PC-9 (cell line): ENCODE results near the gene KAZALD1.

Source experiments
- EZH2 ChIP-seq: fragments of 200-600 bp; sonication (generic); IDR thresholded peaks from 2 replicates; pipeline ENCODE4 v1.8.0; 2017; ENCODE audit warnings: antibody characterized with exemption, low read depth
- TF ChIP-seq, protein P1 (sequence below): fragments of 200-600 bp; sonication (generic); conservative IDR thresholded peaks from 2 replicates; pipeline ENCODE4 v1.6.1; 2017; ENCODE audit warnings: mixed run types, antibody characterized with exemption, mild to moderate bottlenecking, moderate library complexity

DNA sequence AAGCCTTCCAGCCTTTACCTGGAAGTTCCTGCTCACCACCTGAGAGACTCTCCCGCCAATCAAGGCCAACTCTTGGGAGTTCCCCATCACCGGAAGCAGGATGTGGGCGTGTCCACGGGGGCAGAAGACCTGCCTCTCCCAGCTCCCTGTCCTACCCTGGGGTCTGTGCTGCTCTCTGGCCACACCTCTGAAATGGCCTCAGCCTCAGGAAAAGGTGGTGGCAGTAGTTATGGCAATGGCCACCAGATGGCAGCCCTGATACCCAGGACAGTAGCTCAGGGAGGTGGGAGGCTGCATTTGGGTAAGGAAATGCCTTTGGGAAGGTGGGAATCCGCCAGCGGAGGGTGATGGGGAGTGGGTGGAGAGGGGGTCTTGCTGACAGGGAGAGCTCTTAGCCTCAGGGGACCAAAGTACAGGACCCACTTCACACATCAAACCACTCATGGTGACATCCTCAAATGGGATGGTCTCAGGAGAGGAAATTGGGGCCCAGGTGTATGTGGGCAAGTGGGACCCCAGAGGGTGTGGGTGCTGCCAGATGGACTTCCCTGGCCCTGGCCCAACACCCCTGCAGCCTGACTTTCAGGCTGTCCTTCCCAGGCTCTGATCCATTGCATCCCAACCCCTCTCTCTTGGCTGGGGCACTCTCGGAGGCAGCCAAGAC lies 33.9 kb downstream of the KAZALD1 start:
- TF ChIP-seq, protein P1, sequence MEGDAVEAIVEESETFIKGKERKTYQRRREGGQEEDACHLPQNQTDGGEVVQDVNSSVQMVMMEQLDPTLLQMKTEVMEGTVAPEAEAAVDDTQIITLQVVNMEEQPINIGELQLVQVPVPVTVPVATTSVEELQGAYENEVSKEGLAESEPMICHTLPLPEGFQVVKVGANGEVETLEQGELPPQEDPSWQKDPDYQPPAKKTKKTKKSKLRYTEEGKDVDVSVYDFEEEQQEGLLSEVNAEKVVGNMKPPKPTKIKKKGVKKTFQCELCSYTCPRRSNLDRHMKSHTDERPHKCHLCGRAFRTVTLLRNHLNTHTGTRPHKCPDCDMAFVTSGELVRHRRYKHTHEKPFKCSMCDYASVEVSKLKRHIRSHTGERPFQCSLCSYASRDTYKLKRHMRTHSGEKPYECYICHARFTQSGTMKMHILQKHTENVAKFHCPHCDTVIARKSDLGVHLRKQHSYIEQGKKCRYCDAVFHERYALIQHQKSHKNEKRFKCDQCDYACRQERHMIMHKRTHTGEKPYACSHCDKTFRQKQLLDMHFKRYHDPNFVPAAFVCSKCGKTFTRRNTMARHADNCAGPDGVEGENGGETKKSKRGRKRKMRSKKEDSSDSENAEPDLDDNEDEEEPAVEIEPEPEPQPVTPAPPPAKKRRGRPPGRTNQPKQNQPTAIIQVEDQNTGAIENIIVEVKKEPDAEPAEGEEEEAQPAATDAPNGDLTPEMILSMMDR: peak; percentile 79
- TF ChIP-seq EZH2: no peak
